Keratinocyte (primary cell): Measurements from ENCODE around the gene MMP2. TPM values are rescaled to one million over a fixed set of nuclear protein-coding genes. Genes with fewer than 3 reads are reported as not detected.

Source experiments
- DNase-seq: peaks from one replicate; pipeline ENCODE4 v3.0.0-alpha.2; 2011; ENCODE audit warnings: low read depth, missing footprints, low spot score
- FAIRE-seq: peaks from 2 replicates; lab custom pipeline; 2011; peaks lifted over from hg19 to GRCh38; lab: Jason Lieb, UNC
- H2AFZ ChIP-seq: 2 replicates; pipeline ENCODE4 v1.6.0; 2012; ENCODE audit warnings: low read length, control low read depth, inconsistent platforms; ENCODE audit not compliant: control insufficient read depth
- H3K27ac ChIP-seq: 2 replicates; pipeline ENCODE4 v1.5.1; 2011; ENCODE audit warnings: low read length; ENCODE audit not compliant: control insufficient read depth, insufficient read depth
- H3K27me3 ChIP-seq: 3 replicates; pipeline ENCODE4 v1.6.0; 2011; ENCODE audit warnings: low read length; ENCODE audit not compliant: control insufficient read depth, insufficient read depth; ENCODE audit errors: extremely low read depth
- H3K36me3 ChIP-seq, 2 experiments: 2 replicates in 1 of 2; 3 replicates in 1 of 2; pipeline ENCODE4 v1.5.1; 2011; ENCODE audit warnings: low read length in 2 of 2, mild to moderate bottlenecking in 1 of 2; ENCODE audit not compliant: control insufficient read depth in 2 of 2, insufficient read depth in 2 of 2; ENCODE audit errors: extremely low read depth in 1 of 2
- H3K4me1 ChIP-seq: 3 replicates; pipeline ENCODE4 v1.5.1; 2011; ENCODE audit warnings: low read length; ENCODE audit not compliant: control insufficient read depth, insufficient read depth; ENCODE audit errors: extremely low read depth
- H3K4me2 ChIP-seq: 3 replicates; pipeline ENCODE4 v1.6.0; 2011; ENCODE audit warnings: low read depth, low read length; ENCODE audit not compliant: control insufficient read depth, insufficient read depth; ENCODE audit errors: extremely low read depth
- H3K4me3 ChIP-seq, 3 experiments: fragments of 200-600 bp in 1 of 3; sonication (generic) in 1 of 3; 2 replicates in 2 of 3; 3 replicates in 1 of 3; pipeline ENCODE4 v1.5.1; 2011 to 2016; ENCODE audit warnings: low read length in 3 of 3, mild to moderate bottlenecking in 3 of 3, control low read depth in 2 of 3, inconsistent platforms in 1 of 3, low read depth in 1 of 3, mixed read lengths in 1 of 3, mixed run types in 1 of 3, moderate library complexity in 1 of 3; ENCODE audit not compliant: control insufficient read depth in 2 of 3, insufficient read depth in 2 of 3; ENCODE audit errors: extremely low read depth in 1 of 3
- H3K79me2 ChIP-seq: 2 replicates; pipeline ENCODE4 v1.6.0; 2012; ENCODE audit warnings: low read length; ENCODE audit not compliant: control insufficient read depth, insufficient read depth
- H3K9ac ChIP-seq: 3 replicates; pipeline ENCODE4 v1.6.0; 2011; ENCODE audit warnings: low read length; ENCODE audit not compliant: control insufficient read depth, insufficient read depth; ENCODE audit errors: extremely low read depth
- H3K9me1 ChIP-seq: 3 replicates; pipeline ENCODE4 v1.6.0; 2011; ENCODE audit warnings: low read length; ENCODE audit not compliant: control insufficient read depth, insufficient read depth; ENCODE audit errors: extremely low read depth
- H3K9me3 ChIP-seq: 2 replicates; pipeline ENCODE4 v1.5.1; 2012; ENCODE audit warnings: low read depth, low read length; ENCODE audit not compliant: control insufficient read depth
- H4K20me1 ChIP-seq: 3 replicates; pipeline ENCODE4 v1.6.0; 2011; ENCODE audit warnings: low read length; ENCODE audit not compliant: control insufficient read depth, insufficient read depth; ENCODE audit errors: extremely low read depth
- CTCF ChIP-seq, 3 experiments: IDR thresholded peaks in 1 of 3; conservative IDR thresholded peaks in 1 of 3; optimal IDR thresholded peaks in 1 of 3; 2 replicates in 2 of 3; 3 replicates in 1 of 3; pipeline versions ENCODE3 to v1.5.1; 2011; ENCODE audit warnings: low read length in 3 of 3, mild to moderate bottlenecking in 3 of 3, moderate library complexity in 2 of 3, control low read depth in 1 of 3, inconsistent platforms in 1 of 3; ENCODE audit not compliant: insufficient read depth in 2 of 3; ENCODE audit errors: extremely low read depth in 1 of 3
- EZH2 ChIP-seq: IDR thresholded peaks from one replicate; pipeline ENCODE4 v1.6.1; 2012; ENCODE audit warnings: inconsistent platforms, mild to moderate bottlenecking, low read length, moderate library complexity
- dilution Hi-C: fragments of 300-500 bp; cut with MboI; formaldehyde crosslinking; loops from one replicate; pipeline ENCODE4 v1.7.0; 2020; ENCODE audit warnings: low sequenced_read_pairs; ENCODE audit not compliant: extremely low pct_ligation_motif_present
- polyA plus RNA-seq, 5 experiments: library from polyadenylated mRNA; depleted of rRNA in 3 of 5; stranded (reverse) in 3 of 5; stranded (forward) in 1 of 5; unstranded in 1 of 5; fragments of >200 nt; gene quantifications; 1 replicate in 1 of 5; 2 replicates in 3 of 5; 3 replicates in 1 of 5; pipeline versions ENCODE4 v1.2.1 to v1.2.3, GENCODE V29; 2011 to 2012; ENCODE audit warnings: missing spikeins in 2 of 5, low read depth in 1 of 5, low replicate concordance in 1 of 5

MMP2 gene
- polyA plus RNA-seq, 1 donor (not counting 4 experiments of a cell fraction or from before 2014, with no cell fraction given), result 59.2 TPM

GRCh38 chr16:55529018-55529417 lies 50.0 kb downstream of the MMP2 start:
- H3K27me3 ChIP-seq, result no peaks in the 10 kb centered on the region
- H3K9ac ChIP-seq, result no peak overlapping the region
- no peaks in the 10 kb centered on the region for H3K9me3 ChIP-seq
- no peaks in the 10 kb centered on the region for H3K9me1 ChIP-seq
- H3K4me3 ChIP-seq, result no peak overlapping the region
- DNase-seq (no peak), FAIRE-seq (no peak)
- TF ChIP-seq CTCF (optimal IDR thresholded peaks at IDR 0.05 in 1 of 3, IDR thresholded peaks at IDR 0.05 in 1 of 3, conservative IDR thresholded peaks at IDR 0.05 in 1 of 3; ENCODE audit: extremely low read depth in 1 of 3, insufficient read depth in 2 of 3, low read length in 3 of 3) (no peak), EZH2 (no peak)
- H2AFZ ChIP-seq, result no peak overlapping the region
- no peak overlapping the region for H3K27ac ChIP-seq
- peaks cover 6% of the 10 kb centered on the region for H3K79me2 ChIP-seq
- dilution Hi-C loops, result no loop called here
- peaks cover 6 to 13% of the 10 kb centered on the region in 2 experiments for H3K36me3 ChIP-seq
- peaks cover 18% of the 10 kb centered on the region for H3K4me1 ChIP-seq
- no peaks in the 10 kb centered on the region for H4K20me1 ChIP-seq
- H3K4me2 ChIP-seq, result no peak overlapping the region

- no peak for DNase-seq
- H3K79me2 ChIP-seq, result peaks cover 3% of the 10 kb centered on the region
- H2AFZ ChIP-seq, result no peak overlapping the region
- no peaks in the 10 kb centered on the region for H4K20me1 ChIP-seq
- H3K4me1 ChIP-seq, result peaks cover 21% of the 10 kb centered on the region
- TF ChIP-seq CTCF (optimal IDR thresholded peaks at IDR 0.05 in 1 of 3, IDR thresholded peaks at IDR 0.05 in 1 of 3, conservative IDR thresholded peaks at IDR 0.05 in 1 of 3; ENCODE audit: extremely low read depth in 1 of 3, insufficient read depth in 2 of 3, low read length in 3 of 3) (no peak), EZH2 (no peak)
- dilution Hi-C loops, result no loop called here
- no peaks in the 10 kb centered on the region for H3K9me3 ChIP-seq
- H3K4me2 ChIP-seq, result no peak overlapping the region
- H3K9ac ChIP-seq, result no peak overlapping the region
- no peaks in the 10 kb centered on the region for H3K9me1 ChIP-seq
- H3K36me3 ChIP-seq, result peaks cover 6 to 13% of the 10 kb centered on the region in 2 experiments
- no peak overlapping the region for H3K4me3 ChIP-seq
- no peak overlapping the region for H3K27ac ChIP-seq
- FAIRE-seq, result no peak
- no peaks in the 10 kb centered on the region for H3K27me3 ChIP-seq
These were observed 51.4 kb downstream of the MMP2 start for GRCh38 chr16:55530316-55530856.
